ENCODE results near the gene TMEM63C.

Gene TMEM63C

GRCh38 chr14:77230914-77231313 is 49.3 kb downstream of the TMEM63C start:
- DNase-seq = no peak
- Histone ChIP-seq H3F3A (ENCODE audit: insufficient read depth, low read length) (no peaks in the 10 kb centered on the region), H3K79me2 (ENCODE audit: low read length) (no peaks in the 10 kb centered on the region), H3K4me3 (ENCODE audit: low read length) (no peak overlapping the region), H3K27me3 (replicated peaks; ENCODE audit: insufficient read depth, low read length) (no peaks in the 10 kb centered on the region), H3K9me3 (replicated peaks; ENCODE audit: insufficient read depth, low read length) (no peaks in the 10 kb centered on the region), H3K4me1 (ENCODE audit: low read length) (no peaks in the 10 kb centered on the region), H3K9ac (ENCODE audit: low read length) (no peak overlapping the region), H3K4me2 (ENCODE audit: low read depth, low read length) (no peak overlapping the region), H3K27ac (ENCODE audit: low read length) (no peak overlapping the region), H4K20me1 (ENCODE audit: insufficient read depth, low read length) (no peaks in the 10 kb centered on the region), H2AFZ (ENCODE audit: low read length) (no peak overlapping the region), H3K36me3 (replicated peaks; ENCODE audit: insufficient read depth, low read length) (no peaks in the 10 kb centered on the region), H3K9me2 (replicated peaks; ENCODE audit: insufficient read depth, low read length) (no peaks in the 10 kb centered on the region)
- no peak for TF ChIP-seq CTCF (IDR thresholded peaks at IDR 0.05; ENCODE audit: low read length)
- TF ChIP-seq EZH2phosphoT487 (IDR thresholded peaks at IDR 0.05; ENCODE audit: low read length) = no peak
- no peak for TF ChIP-seq EZH2 (optimal IDR thresholded peaks at IDR 0.05; ENCODE audit: low read depth, low read length)

- Histone ChIP-seq H2AFZ (ENCODE audit: low read length) (no peak overlapping the region), H3F3A (ENCODE audit: insufficient read depth, low read length) (no peaks in the 10 kb centered on the region), H3K27me3 (replicated peaks; ENCODE audit: insufficient read depth, low read length) (no peaks in the 10 kb centered on the region), H3K4me2 (ENCODE audit: low read depth, low read length) (no peak overlapping the region), H3K79me2 (ENCODE audit: low read length) (no peaks in the 10 kb centered on the region), H4K20me1 (ENCODE audit: insufficient read depth, low read length) (no peaks in the 10 kb centered on the region), H3K9me2 (replicated peaks; ENCODE audit: insufficient read depth, low read length) (no peaks in the 10 kb centered on the region), H3K4me3 (ENCODE audit: low read length) (no peak overlapping the region), H3K4me1 (ENCODE audit: low read length) (no peaks in the 10 kb centered on the region), H3K9ac (ENCODE audit: low read length) (no peak overlapping the region), H3K9me3 (replicated peaks; ENCODE audit: insufficient read depth, low read length) (no peaks in the 10 kb centered on the region), H3K27ac (ENCODE audit: low read length) (no peak overlapping the region), H3K36me3 (replicated peaks; ENCODE audit: insufficient read depth, low read length) (no peaks in the 10 kb centered on the region)
- TF ChIP-seq EZH2phosphoT487 (IDR thresholded peaks at IDR 0.05; ENCODE audit: low read length) (no peak), EZH2 (optimal IDR thresholded peaks at IDR 0.05; ENCODE audit: low read depth, low read length) (no peak), CTCF (IDR thresholded peaks at IDR 0.05; ENCODE audit: low read length) (no peak)
- DNase-seq = no peak
These were observed 50.1 kb downstream of the TMEM63C start for GRCh38 chr14:77231721-77232120.

GRCh38 chr14:77236814-77237213 is 55.2 kb downstream of the TMEM63C start:
- no peaks in the 10 kb centered on the region for H3K79me2 ChIP-seq (ENCODE audit: low read length)
- H3K27me3 ChIP-seq (replicated peaks; ENCODE audit: insufficient read depth, low read length) = no peaks in the 10 kb centered on the region
- H3K4me3 ChIP-seq (ENCODE audit: low read length) = no peak overlapping the region
- no peaks in the 10 kb centered on the region for H3K9me3 ChIP-seq (replicated peaks; ENCODE audit: insufficient read depth, low read length)
- no peak overlapping the region for H3K4me2 ChIP-seq (ENCODE audit: low read depth, low read length)
- no peak for DNase-seq
- no peak overlapping the region for H3K27ac ChIP-seq (ENCODE audit: low read length)
- no peak overlapping the region for H2AFZ ChIP-seq (ENCODE audit: low read length)
- H3K9me2 ChIP-seq (replicated peaks; ENCODE audit: insufficient read depth, low read length) = no peaks in the 10 kb centered on the region
- H3F3A ChIP-seq (ENCODE audit: insufficient read depth, low read length) = no peaks in the 10 kb centered on the region
- no peaks in the 10 kb centered on the region for H3K4me1 ChIP-seq (ENCODE audit: low read length)
- no peaks in the 10 kb centered on the region for H4K20me1 ChIP-seq (ENCODE audit: insufficient read depth, low read length)
- H3K36me3 ChIP-seq (replicated peaks; ENCODE audit: insufficient read depth, low read length) = no peaks in the 10 kb centered on the region
- TF ChIP-seq CTCF (IDR thresholded peaks at IDR 0.05; ENCODE audit: low read length) = no peak
- TF ChIP-seq EZH2phosphoT487 (IDR thresholded peaks at IDR 0.05; ENCODE audit: low read length) = no peak
- TF ChIP-seq EZH2 (optimal IDR thresholded peaks at IDR 0.05; ENCODE audit: low read depth, low read length) = no peak
- no peak overlapping the region for H3K9ac ChIP-seq (ENCODE audit: low read length)

All from MM.1S (cell line).